Astrocyte (in vitro differentiated cells and primary cell): Measurements from ENCODE around the gene ATP2C2.

Experiments
- EZH2 ChIP-seq: IDR thresholded peaks from 2 replicates; pipeline ENCODE4 v1.6.1; 2012; ENCODE audit warnings: mild to moderate bottlenecking, low read length, inconsistent platforms; ENCODE audit not compliant: insufficient read depth
- TF ChIP-seq, protein P1 (sequence below): IDR thresholded peaks from 2 replicates; pipeline ENCODE4 v1.5.1; 2011; ENCODE audit warnings: low read depth, mild to moderate bottlenecking, inconsistent platforms, low read length, moderate library complexity; ENCODE audit not compliant: insufficient read depth

DNA sequence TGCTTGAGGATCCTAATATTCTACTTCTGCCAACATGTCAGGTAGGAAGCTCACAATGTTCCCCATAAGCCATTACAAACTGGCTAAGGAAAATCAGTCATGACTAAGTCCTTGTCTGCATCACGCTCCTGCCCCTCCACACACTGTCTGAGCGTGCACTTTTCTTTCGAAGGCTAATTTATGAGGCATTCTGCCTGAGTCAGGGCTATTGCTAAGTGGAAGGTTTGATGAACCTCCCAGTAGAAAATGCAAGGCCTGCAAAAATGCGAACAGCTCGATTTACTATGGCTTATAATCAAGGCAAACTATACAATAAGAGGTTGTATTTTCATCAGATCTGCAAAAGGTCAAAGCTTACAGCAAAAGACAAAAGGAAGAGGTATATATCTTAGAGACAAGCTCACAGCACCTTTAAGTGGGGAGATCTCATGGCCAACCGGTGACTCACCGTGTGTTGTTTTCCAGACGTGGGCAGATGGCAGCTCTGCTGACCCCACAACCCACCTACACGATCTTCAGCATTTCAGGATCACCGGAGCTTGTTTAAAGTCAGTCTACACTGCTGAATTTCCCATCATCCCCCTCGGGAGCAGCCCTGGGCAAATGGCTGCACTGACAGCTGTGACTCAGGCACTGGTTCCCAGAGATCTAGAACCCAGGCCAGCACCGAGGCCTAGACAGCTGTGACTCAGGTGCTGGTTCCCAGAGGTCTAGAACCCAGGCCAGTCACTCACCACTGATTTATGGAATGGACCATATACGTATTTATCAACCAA is 110.0 kb downstream of the ATP2C2 start:
- TF ChIP-seq, protein P1, sequence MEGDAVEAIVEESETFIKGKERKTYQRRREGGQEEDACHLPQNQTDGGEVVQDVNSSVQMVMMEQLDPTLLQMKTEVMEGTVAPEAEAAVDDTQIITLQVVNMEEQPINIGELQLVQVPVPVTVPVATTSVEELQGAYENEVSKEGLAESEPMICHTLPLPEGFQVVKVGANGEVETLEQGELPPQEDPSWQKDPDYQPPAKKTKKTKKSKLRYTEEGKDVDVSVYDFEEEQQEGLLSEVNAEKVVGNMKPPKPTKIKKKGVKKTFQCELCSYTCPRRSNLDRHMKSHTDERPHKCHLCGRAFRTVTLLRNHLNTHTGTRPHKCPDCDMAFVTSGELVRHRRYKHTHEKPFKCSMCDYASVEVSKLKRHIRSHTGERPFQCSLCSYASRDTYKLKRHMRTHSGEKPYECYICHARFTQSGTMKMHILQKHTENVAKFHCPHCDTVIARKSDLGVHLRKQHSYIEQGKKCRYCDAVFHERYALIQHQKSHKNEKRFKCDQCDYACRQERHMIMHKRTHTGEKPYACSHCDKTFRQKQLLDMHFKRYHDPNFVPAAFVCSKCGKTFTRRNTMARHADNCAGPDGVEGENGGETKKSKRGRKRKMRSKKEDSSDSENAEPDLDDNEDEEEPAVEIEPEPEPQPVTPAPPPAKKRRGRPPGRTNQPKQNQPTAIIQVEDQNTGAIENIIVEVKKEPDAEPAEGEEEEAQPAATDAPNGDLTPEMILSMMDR: no peak
- no peak for TF ChIP-seq EZH2
